ENCODE measurements around the gene B3GNT2.

DNA sequence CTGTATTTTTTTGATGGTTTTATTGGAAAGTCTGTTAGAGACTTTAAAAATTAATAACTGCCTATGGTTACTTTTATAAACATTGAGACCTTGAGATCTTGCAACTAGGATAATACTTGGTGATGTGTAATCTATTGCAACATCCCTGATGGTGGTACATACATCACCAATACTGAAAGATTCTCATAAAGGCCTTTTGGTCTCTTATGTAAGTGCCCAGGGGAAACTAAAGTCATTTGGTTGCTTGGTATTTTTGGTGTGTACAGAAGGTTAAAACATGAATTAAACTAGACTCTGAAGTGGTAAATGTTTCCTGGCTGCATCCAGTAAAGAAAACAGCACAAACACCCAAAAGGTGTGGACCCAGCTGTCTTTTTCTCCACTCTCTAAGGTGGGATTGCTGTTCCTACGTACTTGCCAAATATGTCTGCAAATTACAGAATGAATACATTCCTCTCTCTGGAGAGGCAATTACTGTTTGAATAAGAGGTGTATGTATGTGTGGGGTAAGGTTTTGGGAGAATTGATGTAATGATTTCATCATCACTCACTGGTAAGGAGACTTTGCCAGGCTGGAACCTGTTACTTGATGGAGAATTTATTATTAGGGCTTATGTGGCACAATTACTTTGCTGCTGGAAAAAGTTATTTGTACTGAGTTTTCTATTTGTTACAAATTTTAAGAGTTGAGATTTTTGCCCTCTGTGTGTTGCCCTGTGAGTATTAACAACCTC, 3.6 kb downstream of the B3GNT2 start:
- no peak for TF ChIP-seq SP1 (CRISPR knock-in tag; conservative IDR thresholded peaks at IDR 0.05)
- TF ChIP-seq, protein P1, sequence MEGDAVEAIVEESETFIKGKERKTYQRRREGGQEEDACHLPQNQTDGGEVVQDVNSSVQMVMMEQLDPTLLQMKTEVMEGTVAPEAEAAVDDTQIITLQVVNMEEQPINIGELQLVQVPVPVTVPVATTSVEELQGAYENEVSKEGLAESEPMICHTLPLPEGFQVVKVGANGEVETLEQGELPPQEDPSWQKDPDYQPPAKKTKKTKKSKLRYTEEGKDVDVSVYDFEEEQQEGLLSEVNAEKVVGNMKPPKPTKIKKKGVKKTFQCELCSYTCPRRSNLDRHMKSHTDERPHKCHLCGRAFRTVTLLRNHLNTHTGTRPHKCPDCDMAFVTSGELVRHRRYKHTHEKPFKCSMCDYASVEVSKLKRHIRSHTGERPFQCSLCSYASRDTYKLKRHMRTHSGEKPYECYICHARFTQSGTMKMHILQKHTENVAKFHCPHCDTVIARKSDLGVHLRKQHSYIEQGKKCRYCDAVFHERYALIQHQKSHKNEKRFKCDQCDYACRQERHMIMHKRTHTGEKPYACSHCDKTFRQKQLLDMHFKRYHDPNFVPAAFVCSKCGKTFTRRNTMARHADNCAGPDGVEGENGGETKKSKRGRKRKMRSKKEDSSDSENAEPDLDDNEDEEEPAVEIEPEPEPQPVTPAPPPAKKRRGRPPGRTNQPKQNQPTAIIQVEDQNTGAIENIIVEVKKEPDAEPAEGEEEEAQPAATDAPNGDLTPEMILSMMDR (IDR thresholded peaks at IDR 0.05): no peak
- TF ChIP-seq, protein P2, sequence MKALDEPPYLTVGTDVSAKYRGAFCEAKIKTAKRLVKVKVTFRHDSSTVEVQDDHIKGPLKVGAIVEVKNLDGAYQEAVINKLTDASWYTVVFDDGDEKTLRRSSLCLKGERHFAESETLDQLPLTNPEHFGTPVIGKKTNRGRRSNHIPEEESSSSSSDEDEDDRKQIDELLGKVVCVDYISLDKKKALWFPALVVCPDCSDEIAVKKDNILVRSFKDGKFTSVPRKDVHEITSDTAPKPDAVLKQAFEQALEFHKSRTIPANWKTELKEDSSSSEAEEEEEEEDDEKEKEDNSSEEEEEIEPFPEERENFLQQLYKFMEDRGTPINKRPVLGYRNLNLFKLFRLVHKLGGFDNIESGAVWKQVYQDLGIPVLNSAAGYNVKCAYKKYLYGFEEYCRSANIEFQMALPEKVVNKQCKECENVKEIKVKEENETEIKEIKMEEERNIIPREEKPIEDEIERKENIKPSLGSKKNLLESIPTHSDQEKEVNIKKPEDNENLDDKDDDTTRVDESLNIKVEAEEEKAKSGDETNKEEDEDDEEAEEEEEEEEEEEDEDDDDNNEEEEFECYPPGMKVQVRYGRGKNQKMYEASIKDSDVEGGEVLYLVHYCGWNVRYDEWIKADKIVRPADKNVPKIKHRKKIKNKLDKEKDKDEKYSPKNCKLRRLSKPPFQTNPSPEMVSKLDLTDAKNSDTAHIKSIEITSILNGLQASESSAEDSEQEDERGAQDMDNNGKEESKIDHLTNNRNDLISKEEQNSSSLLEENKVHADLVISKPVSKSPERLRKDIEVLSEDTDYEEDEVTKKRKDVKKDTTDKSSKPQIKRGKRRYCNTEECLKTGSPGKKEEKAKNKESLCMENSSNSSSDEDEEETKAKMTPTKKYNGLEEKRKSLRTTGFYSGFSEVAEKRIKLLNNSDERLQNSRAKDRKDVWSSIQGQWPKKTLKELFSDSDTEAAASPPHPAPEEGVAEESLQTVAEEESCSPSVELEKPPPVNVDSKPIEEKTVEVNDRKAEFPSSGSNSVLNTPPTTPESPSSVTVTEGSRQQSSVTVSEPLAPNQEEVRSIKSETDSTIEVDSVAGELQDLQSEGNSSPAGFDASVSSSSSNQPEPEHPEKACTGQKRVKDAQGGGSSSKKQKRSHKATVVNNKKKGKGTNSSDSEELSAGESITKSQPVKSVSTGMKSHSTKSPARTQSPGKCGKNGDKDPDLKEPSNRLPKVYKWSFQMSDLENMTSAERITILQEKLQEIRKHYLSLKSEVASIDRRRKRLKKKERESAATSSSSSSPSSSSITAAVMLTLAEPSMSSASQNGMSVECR (CRISPR knock-in tag; IDR thresholded peaks at IDR 0.05; ENCODE audit: borderline replicate concordance): no peak
- TF ChIP-seq, protein P3, sequence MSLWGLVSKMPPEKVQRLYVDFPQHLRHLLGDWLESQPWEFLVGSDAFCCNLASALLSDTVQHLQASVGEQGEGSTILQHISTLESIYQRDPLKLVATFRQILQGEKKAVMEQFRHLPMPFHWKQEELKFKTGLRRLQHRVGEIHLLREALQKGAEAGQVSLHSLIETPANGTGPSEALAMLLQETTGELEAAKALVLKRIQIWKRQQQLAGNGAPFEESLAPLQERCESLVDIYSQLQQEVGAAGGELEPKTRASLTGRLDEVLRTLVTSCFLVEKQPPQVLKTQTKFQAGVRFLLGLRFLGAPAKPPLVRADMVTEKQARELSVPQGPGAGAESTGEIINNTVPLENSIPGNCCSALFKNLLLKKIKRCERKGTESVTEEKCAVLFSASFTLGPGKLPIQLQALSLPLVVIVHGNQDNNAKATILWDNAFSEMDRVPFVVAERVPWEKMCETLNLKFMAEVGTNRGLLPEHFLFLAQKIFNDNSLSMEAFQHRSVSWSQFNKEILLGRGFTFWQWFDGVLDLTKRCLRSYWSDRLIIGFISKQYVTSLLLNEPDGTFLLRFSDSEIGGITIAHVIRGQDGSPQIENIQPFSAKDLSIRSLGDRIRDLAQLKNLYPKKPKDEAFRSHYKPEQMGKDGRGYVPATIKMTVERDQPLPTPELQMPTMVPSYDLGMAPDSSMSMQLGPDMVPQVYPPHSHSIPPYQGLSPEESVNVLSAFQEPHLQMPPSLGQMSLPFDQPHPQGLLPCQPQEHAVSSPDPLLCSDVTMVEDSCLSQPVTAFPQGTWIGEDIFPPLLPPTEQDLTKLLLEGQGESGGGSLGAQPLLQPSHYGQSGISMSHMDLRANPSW (CRISPR knock-in tag; conservative IDR thresholded peaks at IDR 0.05; ENCODE audit: low read depth): no peak
- TF ChIP-seq CREM (CRISPR knock-in tag; IDR thresholded peaks at IDR 0.05): no peak
- TF ChIP-seq CREB1 (CRISPR knock-in tag; IDR thresholded peaks at IDR 0.05): no peak
- TF ChIP-seq GRHL2 (CRISPR knock-in tag; IDR thresholded peaks at IDR 0.05; ENCODE audit: insufficient replicate concordance, severe bottlenecking): no peak
- TF ChIP-seq OVOL2 (CRISPR knock-in tag; IDR thresholded peaks at IDR 0.05; ENCODE audit: borderline replicate concordance): no peak

All from WTC11 (cell line).